Measurements from ENCODE around the gene PKD1L1. TPM values are rescaled to one million over a fixed set of nuclear protein-coding genes. Genes with fewer than 3 reads are reported as not detected.

The PKD1L1 gene
- total RNA-seq, 1 donor from 2014 or later = 0.40 TPM

DNA sequence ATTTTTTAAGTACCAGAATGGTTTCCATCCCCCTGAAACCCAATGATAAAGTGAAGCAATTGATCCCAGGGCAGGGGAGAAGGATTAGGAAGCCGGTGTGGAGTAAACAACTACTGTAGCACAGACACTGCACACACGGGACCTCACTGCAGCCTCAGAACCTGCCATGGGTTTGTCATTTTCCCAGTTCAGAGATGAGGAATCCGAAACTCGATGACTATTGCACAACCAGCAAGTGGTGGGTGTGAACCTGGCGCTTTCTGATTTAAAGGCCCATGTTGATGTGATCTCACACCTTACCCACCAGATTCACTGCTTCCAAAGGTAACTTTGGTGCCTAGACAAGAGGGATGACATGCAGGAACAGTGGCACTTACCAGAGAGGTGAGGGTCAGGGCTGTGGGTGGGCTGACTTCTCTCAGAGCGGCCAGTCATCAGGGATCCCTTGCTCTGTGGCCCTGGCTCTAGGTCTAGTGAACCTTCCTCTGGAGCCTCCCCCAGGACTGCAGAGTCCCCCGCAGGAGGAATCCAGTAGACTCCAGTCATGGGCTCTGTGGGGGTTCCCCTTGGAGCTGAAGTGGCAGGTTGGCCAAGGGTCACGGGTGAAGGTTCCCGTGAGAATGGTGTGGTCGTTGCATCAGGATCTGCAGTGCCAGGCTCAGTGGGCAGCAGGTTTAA, 62.8 kb downstream of the PKD1L1 start:
- Mint-ChIP-seq H3K4me3 (no peak overlapping the region), H3K4me1 (no peaks in the 10 kb centered on the region), H3K9me3 (no peaks in the 10 kb centered on the region), H3K27ac (no peak overlapping the region), H3K27me3 (no peaks in the 10 kb centered on the region), H3K36me3 (ENCODE audit: low read depth) (no peaks in the 10 kb centered on the region)
- no peak for ATAC-seq (ENCODE audit: low read depth)
- TF ChIP-seq, protein P1, sequence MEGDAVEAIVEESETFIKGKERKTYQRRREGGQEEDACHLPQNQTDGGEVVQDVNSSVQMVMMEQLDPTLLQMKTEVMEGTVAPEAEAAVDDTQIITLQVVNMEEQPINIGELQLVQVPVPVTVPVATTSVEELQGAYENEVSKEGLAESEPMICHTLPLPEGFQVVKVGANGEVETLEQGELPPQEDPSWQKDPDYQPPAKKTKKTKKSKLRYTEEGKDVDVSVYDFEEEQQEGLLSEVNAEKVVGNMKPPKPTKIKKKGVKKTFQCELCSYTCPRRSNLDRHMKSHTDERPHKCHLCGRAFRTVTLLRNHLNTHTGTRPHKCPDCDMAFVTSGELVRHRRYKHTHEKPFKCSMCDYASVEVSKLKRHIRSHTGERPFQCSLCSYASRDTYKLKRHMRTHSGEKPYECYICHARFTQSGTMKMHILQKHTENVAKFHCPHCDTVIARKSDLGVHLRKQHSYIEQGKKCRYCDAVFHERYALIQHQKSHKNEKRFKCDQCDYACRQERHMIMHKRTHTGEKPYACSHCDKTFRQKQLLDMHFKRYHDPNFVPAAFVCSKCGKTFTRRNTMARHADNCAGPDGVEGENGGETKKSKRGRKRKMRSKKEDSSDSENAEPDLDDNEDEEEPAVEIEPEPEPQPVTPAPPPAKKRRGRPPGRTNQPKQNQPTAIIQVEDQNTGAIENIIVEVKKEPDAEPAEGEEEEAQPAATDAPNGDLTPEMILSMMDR (IDR thresholded peaks at IDR 0.05) = no peak
- ChIA-PET POLR2A (no interaction called here), CTCF (no interaction called here)
- intact Hi-C loops (cut with micrococcal nuclease) = no loop called here
- no peak for DNase-seq

- no peak overlapping the region for H3K27ac Mint-ChIP-seq
- H3K36me3 Mint-ChIP-seq (ENCODE audit: low read depth) = no peaks in the 10 kb centered on the region
- ChIA-PET CTCF (no interaction called here), POLR2A (no interaction called here)
- H3K27me3 Mint-ChIP-seq = no peaks in the 10 kb centered on the region
- ATAC-seq (ENCODE audit: low read depth) = no peak
- H3K4me1 Mint-ChIP-seq = no peaks in the 10 kb centered on the region
- H3K9me3 Mint-ChIP-seq = no peaks in the 10 kb centered on the region
- no peak overlapping the region for H3K4me3 Mint-ChIP-seq
- intact Hi-C loops (cut with micrococcal nuclease) = loop anchor here (5.0 kb wide), 1 partner anchor 43 kb away; no protein-coding TSS in a partner anchor
- no peak for DNase-seq
- TF ChIP-seq, protein P1 (IDR thresholded peaks at IDR 0.05) = no peak
Measured at GRCh38 chr7:47884675-47885074, 63.6 kb downstream of the PKD1L1 start.

DNA sequence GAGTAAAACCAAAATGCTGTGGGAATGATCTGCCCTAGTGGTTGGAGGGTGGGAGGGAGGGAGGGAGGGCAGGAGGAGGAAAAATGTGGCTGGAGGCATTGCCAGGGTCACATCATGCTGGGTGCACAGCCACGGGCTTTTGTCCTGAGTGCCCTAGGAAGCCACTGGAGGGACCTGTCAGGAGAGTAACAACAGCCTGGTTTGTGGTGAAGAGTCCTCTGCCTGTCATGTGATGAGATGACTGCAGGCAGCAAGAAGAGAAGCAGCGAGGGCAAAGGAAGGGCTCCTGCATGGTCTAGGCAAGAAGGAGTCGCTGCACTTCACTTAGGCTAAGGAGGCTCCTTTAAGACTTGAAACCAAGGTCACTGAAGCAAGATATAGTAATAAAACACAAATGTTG, 65.6 kb downstream of the PKD1L1 start:
- intact Hi-C loops (cut with micrococcal nuclease) = loop anchor here (5.0 kb wide), 1 partner anchor 45 kb away; no protein-coding TSS in a partner anchor
- POLR2A ChIA-PET = no interaction called here
- TF ChIP-seq, protein P1 (IDR thresholded peaks at IDR 0.05) = no peak
- CTCF ChIA-PET = no interaction called here
- Mint-ChIP-seq H3K4me3 (no peak overlapping the region), H3K27me3 (no peaks in the 10 kb centered on the region), H3K36me3 (ENCODE audit: low read depth) (no peaks in the 10 kb centered on the region), H3K4me1 (no peaks in the 10 kb centered on the region), H3K9me3 (no peaks in the 10 kb centered on the region), H3K27ac (no peak overlapping the region)
- ATAC-seq (ENCODE audit: low read depth) = no peak
- no peak for DNase-seq

- ATAC-seq (ENCODE audit: low read depth) = no peak
- TF ChIP-seq, protein P1 (IDR thresholded peaks at IDR 0.05) = no peak
- intact Hi-C loops (cut with micrococcal nuclease) = loop anchor here (5.0 kb wide), 1 partner anchor 46 kb away; no protein-coding TSS in a partner anchor
Measured at GRCh38 chr7:47881256-47881655, 67.0 kb downstream of the PKD1L1 start.

DNA sequence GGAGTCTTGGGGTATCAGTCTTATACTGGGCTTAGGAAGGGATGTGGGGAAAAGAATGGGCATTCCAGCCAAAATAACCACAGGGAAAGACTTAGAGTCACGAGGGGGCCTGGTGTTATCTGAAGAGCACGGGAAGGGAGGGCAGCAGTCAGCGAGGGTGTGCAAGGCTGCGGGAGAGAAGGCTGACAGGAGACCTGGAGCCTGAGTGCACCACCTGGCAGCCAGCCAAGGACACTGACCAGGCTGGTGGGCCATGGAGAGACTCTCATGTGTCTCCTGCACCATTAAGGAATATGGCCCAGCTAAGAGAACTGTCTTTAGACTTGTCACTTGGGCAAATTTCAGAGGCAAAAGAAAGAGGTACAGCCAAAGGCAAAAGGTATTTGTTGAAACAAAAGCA, 69.6 kb downstream of the PKD1L1 start:
- intact Hi-C loops (cut with micrococcal nuclease) = no loop called here
- Mint-ChIP-seq H3K4me1 (no peaks in the 10 kb centered on the region), H3K27ac (no peak overlapping the region), H3K27me3 (no peaks in the 10 kb centered on the region), H3K9me3 (no peaks in the 10 kb centered on the region), H3K36me3 (ENCODE audit: low read depth) (no peaks in the 10 kb centered on the region), H3K4me3 (no peak overlapping the region)
- DNase-seq = no peak
- TF ChIP-seq, protein P1 (IDR thresholded peaks at IDR 0.05) = no peak
- ChIA-PET POLR2A (no interaction called here), CTCF (no interaction called here)
- ATAC-seq (ENCODE audit: low read depth) = no peak

More at GRCh38 chr7:47881256-47881655, 67.0 kb downstream of the PKD1L1 start:
- Mint-ChIP-seq H3K4me3 (no peak overlapping the region), H3K36me3 (ENCODE audit: low read depth) (no peaks in the 10 kb centered on the region), H3K4me1 (no peaks in the 10 kb centered on the region), H3K27ac (no peak overlapping the region), H3K9me3 (no peaks in the 10 kb centered on the region), H3K27me3 (no peaks in the 10 kb centered on the region)
- no peak for DNase-seq
- ChIA-PET POLR2A (no interaction called here), CTCF (no interaction called here)

Measured in activated B cell treated with CpG ODN at 0.5 μM for 24 hours (primary cell).